WTC11 (cell line): Measurements from ENCODE around the gene HDAC5. TPM values are rescaled to one million over a fixed set of nuclear protein-coding genes. Genes with fewer than 3 reads are reported as not detected.

Source experiments
- ARID4B ChIP-seq: sonication (generic); formaldehyde crosslinking; IDR thresholded peaks from 2 replicates; pipeline ENCODE4 v1.8.0; 2023; ENCODE audit warnings: missing genetic modification reagents, mild to moderate bottlenecking, borderline replicate concordance
- FOXP1 ChIP-seq: sonication (generic); formaldehyde crosslinking; IDR thresholded peaks from 2 replicates; pipeline ENCODE4 v1.8.0; 2022; ENCODE audit warnings: missing genetic modification reagents, mild to moderate bottlenecking, moderate library complexity, borderline replicate concordance
- FOXP4 ChIP-seq: sonication (generic); formaldehyde crosslinking; IDR thresholded peaks from 2 replicates; pipeline ENCODE4 v1.8.0; 2022; ENCODE audit warnings: mild to moderate bottlenecking, missing genetic modification reagents
- PRRX2 ChIP-seq: fragments of 250-450 bp; sonication (Bioruptor Pico); IDR thresholded peaks from 2 replicates; pipeline ENCODE4 v1.8.0; 2021; ENCODE audit warnings: mild to moderate bottlenecking
- SOX15 ChIP-seq: fragments of 250-450 bp; sonication (Bioruptor Pico); IDR thresholded peaks from 2 replicates; pipeline ENCODE4 v1.9.0; 2021; ENCODE audit warnings: mild to moderate bottlenecking
- USF1 ChIP-seq: sonication (generic); formaldehyde crosslinking; IDR thresholded peaks from 2 replicates; pipeline ENCODE4 v1.8.0; 2022; ENCODE audit warnings: mild to moderate bottlenecking, missing genetic modification reagents
- ZNF219 ChIP-seq: sonication (generic); formaldehyde crosslinking; IDR thresholded peaks from 2 replicates; pipeline ENCODE4 v1.8.0; 2023; ENCODE audit warnings: missing genetic modification reagents, mild to moderate bottlenecking, borderline replicate concordance
- ZNF425 ChIP-seq: fragments of 250-450 bp; sonication (Bioruptor Pico); conservative IDR thresholded peaks from 2 replicates; pipeline ENCODE4 v1.9.0; 2021; ENCODE audit warnings: mild to moderate bottlenecking
- total RNA-seq: library from RNA; stranded (reverse); gene quantifications from 3 replicates; pipeline ENCODE4 v1.2.3, GENCODE V29; 2021
- TF ChIP-seq, protein P1 (sequence below): sonication (generic); formaldehyde crosslinking; IDR thresholded peaks from 2 replicates; pipeline ENCODE4 v1.8.1; 2022; ENCODE audit warnings: mild to moderate bottlenecking, missing genetic modification reagents, moderate library complexity, borderline replicate concordance
- TF ChIP-seq, protein P2 (sequence below): sonication (generic); formaldehyde crosslinking; IDR thresholded peaks from 2 replicates; pipeline ENCODE4 v1.8.1; 2023; ENCODE audit warnings: mild to moderate bottlenecking, moderate library complexity, missing genetic modification reagents
- TF ChIP-seq, protein P3 (sequence below): fragments of 250-450 bp; sonication (Bioruptor Pico); IDR thresholded peaks from 2 replicates; pipeline ENCODE4 v1.9.0; 2021; ENCODE audit warnings: mild to moderate bottlenecking

Gene HDAC5
- total RNA-seq, 1 experiment from 2014 or later = 61.6 TPM

GRCh38 chr17:44067545-44067940, 55.9 kb downstream of the HDAC5 start (continued):
- TF ChIP-seq FOXP4 (CRISPR knock-in tag) = no peak
- no peak for TF ChIP-seq USF1 (CRISPR knock-in tag)
- TF ChIP-seq, protein P1, sequence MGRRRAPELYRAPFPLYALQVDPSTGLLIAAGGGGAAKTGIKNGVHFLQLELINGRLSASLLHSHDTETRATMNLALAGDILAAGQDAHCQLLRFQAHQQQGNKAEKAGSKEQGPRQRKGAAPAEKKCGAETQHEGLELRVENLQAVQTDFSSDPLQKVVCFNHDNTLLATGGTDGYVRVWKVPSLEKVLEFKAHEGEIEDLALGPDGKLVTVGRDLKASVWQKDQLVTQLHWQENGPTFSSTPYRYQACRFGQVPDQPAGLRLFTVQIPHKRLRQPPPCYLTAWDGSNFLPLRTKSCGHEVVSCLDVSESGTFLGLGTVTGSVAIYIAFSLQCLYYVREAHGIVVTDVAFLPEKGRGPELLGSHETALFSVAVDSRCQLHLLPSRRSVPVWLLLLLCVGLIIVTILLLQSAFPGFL (CRISPR knock-in tag) = no peak
- TF ChIP-seq, protein P2, sequence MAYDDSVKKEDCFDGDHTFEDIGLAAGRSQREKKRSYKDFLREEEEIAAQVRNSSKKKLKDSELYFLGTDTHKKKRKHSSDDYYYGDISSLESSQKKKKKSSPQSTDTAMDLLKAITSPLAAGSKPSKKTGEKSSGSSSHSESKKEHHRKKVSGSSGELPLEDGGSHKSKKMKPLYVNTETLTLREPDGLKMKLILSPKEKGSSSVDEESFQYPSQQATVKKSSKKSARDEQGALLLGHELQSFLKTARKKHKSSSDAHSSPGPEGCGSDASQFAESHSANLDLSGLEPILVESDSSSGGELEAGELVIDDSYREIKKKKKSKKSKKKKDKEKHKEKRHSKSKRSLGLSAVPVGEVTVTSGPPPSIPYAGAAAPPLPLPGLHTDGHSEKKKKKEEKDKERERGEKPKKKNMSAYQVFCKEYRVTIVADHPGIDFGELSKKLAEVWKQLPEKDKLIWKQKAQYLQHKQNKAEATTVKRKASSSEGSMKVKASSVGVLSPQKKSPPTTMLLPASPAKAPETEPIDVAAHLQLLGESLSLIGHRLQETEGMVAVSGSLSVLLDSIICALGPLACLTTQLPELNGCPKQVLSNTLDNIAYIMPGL (CRISPR knock-in tag) = no peak
- TF ChIP-seq FOXP1 = no peak
- TF ChIP-seq, protein P3, sequence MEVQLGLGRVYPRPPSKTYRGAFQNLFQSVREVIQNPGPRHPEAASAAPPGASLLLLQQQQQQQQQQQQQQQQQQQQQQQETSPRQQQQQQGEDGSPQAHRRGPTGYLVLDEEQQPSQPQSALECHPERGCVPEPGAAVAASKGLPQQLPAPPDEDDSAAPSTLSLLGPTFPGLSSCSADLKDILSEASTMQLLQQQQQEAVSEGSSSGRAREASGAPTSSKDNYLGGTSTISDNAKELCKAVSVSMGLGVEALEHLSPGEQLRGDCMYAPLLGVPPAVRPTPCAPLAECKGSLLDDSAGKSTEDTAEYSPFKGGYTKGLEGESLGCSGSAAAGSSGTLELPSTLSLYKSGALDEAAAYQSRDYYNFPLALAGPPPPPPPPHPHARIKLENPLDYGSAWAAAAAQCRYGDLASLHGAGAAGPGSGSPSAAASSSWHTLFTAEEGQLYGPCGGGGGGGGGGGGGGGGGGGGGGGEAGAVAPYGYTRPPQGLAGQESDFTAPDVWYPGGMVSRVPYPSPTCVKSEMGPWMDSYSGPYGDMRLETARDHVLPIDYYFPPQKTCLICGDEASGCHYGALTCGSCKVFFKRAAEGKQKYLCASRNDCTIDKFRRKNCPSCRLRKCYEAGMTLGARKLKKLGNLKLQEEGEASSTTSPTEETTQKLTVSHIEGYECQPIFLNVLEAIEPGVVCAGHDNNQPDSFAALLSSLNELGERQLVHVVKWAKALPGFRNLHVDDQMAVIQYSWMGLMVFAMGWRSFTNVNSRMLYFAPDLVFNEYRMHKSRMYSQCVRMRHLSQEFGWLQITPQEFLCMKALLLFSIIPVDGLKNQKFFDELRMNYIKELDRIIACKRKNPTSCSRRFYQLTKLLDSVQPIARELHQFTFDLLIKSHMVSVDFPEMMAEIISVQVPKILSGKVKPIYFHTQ (CRISPR knock-in tag) = no peak
- no peak for TF ChIP-seq ZNF219 (CRISPR knock-in tag)
- no peak for TF ChIP-seq PRRX2 (CRISPR knock-in tag)
- no peak for TF ChIP-seq SOX15 (CRISPR knock-in tag)
- no peak for TF ChIP-seq ZNF425 (CRISPR knock-in tag)
- no peak for TF ChIP-seq ARID4B (CRISPR knock-in tag)
